K562 (cell line): ENCODE data around the gene POLR2L. TPM values are rescaled to one million over a fixed set of nuclear protein-coding genes. Genes with fewer than 3 reads are reported as not detected.

Experiments used
- ATAC-seq: fragments of 200-7000 bp; cut with Tn5 transposase; 3 replicates; pipeline ENCODE4 v1.9.1; 2020; ENCODE audit warnings: moderate library complexity
- BruUV-seq: library from RNA; stranded (reverse); fragments of 400-500 nt; replicated peaks from 2 replicates; lab custom pipeline; 2021; lab: Mats Ljungman, UMichigan
- CTCF ChIA-PET: fragments of 300-600 bp; formaldehyde crosslinking; extraction: SDS; loops from one replicate; lab custom pipeline; 2021; ENCODE audit warnings: low intra/inter-chr PET ratio; lab: Yijun Ruan, JAX
- POLR2A ChIA-PET: fragments of 300-600, 350-650 bp; sonication (Branson Sonifier 250); formaldehyde crosslinking; extraction: SDS; loops from one replicate; lab custom pipeline; 2021; ENCODE audit warnings: antibody characterized with exemption, inconsistent platforms; lab: Yijun Ruan, JAX
- DNase-seq, 4 experiments: peaks; one replicate each; pipeline versions ENCODE4 v3.0.0 to v3.0.0-alpha.2; 2011 to 2018; ENCODE audit warnings: low spot score in 3 of 4, mixed read lengths in 3 of 4; ENCODE audit errors: extremely low read depth in 1 of 4
- FAIRE-seq: peaks from 2 replicates; lab custom pipeline; 2011; peaks lifted over from hg19 to GRCh38; lab: Jason Lieb, UNC
- H2AFZ ChIP-seq: 2 replicates; pipeline ENCODE4 v1.6.0; 2011; ENCODE audit warnings: low read depth, low read length, control low read depth, inconsistent platforms
- H3K27ac ChIP-seq: fragments of 200-600 bp; 3 replicates; pipeline ENCODE4 v1.8.0; 2011; ENCODE audit warnings: low read depth, mild to moderate bottlenecking, control low read depth, inconsistent platforms, low read length, moderate library complexity, mixed read lengths; ENCODE audit errors: extremely low read depth
- H3K27me3 ChIP-seq, 2 experiments: fragments of 300-600 bp in 1 of 2; 2 replicates in 1 of 2; 3 replicates in 1 of 2; pipeline versions ENCODE4 v1.6.0 to v1.8.0; 2011; ENCODE audit warnings: inconsistent platforms in 2 of 2, low read length in 2 of 2, mild to moderate bottlenecking in 1 of 2, mixed read lengths in 1 of 2, moderate library complexity in 1 of 2; ENCODE audit not compliant: control insufficient read depth in 2 of 2, insufficient read depth in 2 of 2
- H3K36me3 ChIP-seq: fragments of 300-600 bp; 3 replicates; pipeline ENCODE4 v1.8.0; 2011; ENCODE audit warnings: mild to moderate bottlenecking, low read length, inconsistent platforms; ENCODE audit not compliant: control insufficient read depth, insufficient read depth
- H3K4me1 ChIP-seq, 2 experiments: fragments of 200-600 bp in 1 of 2; replicated peaks in 1 of 2; 2 replicates in 1 of 2; 3 replicates in 1 of 2; pipeline versions ENCODE4 v1.5.1 to v1.8.0; 2011; ENCODE audit warnings: inconsistent platforms in 2 of 2, low read length in 2 of 2, mild to moderate bottlenecking in 1 of 2, mixed read lengths in 1 of 2, moderate library complexity in 1 of 2; ENCODE audit not compliant: control insufficient read depth in 2 of 2, insufficient read depth in 2 of 2
- H3K4me2 ChIP-seq: 2 replicates; pipeline ENCODE4 v1.6.1; 2011; ENCODE audit warnings: low read length, control low read depth, inconsistent platforms, mixed read lengths; ENCODE audit not compliant: insufficient read depth
- H3K4me3 ChIP-seq: fragments of 200-600 bp; sonication (generic), shearing (Covaris generic); 2 replicates; pipeline ENCODE4 v1.5.1; 2016; ENCODE audit warnings: control low read depth, inconsistent platforms
- H3K79me2 ChIP-seq: fragments of 200-600 bp; 3 replicates; pipeline ENCODE4 v1.8.0; 2011; ENCODE audit warnings: low read length, inconsistent platforms; ENCODE audit not compliant: control insufficient read depth, insufficient read depth
- H3K9ac ChIP-seq, 2 experiments: 2 replicates each; pipeline versions ENCODE4 v1.6.0 to v1.6.1; 2011; ENCODE audit warnings: low read depth in 2 of 2, low read length in 2 of 2, control low read depth in 1 of 2, inconsistent platforms in 1 of 2, mild to moderate bottlenecking in 1 of 2, mixed read lengths in 1 of 2; ENCODE audit not compliant: insufficient read depth in 1 of 2
- H3K9me1 ChIP-seq: one replicate; pipeline ENCODE4 v1.6.0; 2011; ENCODE audit warnings: inconsistent platforms, mild to moderate bottlenecking, low read length, moderate library complexity; ENCODE audit not compliant: control insufficient read depth, insufficient read depth
- H3K9me3 ChIP-seq: replicated peaks from 2 replicates; pipeline ENCODE4 v1.5.1; 2011; ENCODE audit warnings: low read depth, low read length, inconsistent platforms; ENCODE audit not compliant: control insufficient read depth, insufficient read depth
- H4K20me1 ChIP-seq: replicated peaks from 2 replicates; pipeline ENCODE4 v1.6.1; 2011; ENCODE audit warnings: low read length, inconsistent platforms, mixed read lengths; ENCODE audit not compliant: control insufficient read depth, insufficient read depth
- CREB1 ChIP-seq, 2 experiments: sonication (generic) in 1 of 2; formaldehyde crosslinking in 1 of 2; IDR thresholded peaks; 2 replicates each; pipeline versions ENCODE4 v1.6.1 to v1.8.0; 2012 to 2022; ENCODE audit warnings: inconsistent platforms in 1 of 2, mild to moderate bottlenecking in 1 of 2, missing genetic modification reagents in 1 of 2, moderate library complexity in 1 of 2
- FOXP1 ChIP-seq: sonication (generic); formaldehyde crosslinking; IDR thresholded peaks from 2 replicates; pipeline ENCODE4 v1.8.0; 2022; ENCODE audit warnings: mild to moderate bottlenecking, missing genetic modification reagents
- MYNN ChIP-seq, 2 experiments: sonication (generic); formaldehyde crosslinking in 1 of 2; IDR thresholded peaks; 2 replicates each; pipeline versions ENCODE4 v1.5.0 to v1.6.1; 2016 to 2020; ENCODE audit warnings: antibody characterized with exemption in 1 of 2, missing genetic modification reagents in 1 of 2
- NR2C1 ChIP-seq, 2 experiments: fragments of 450-650 bp; IDR thresholded peaks; 2 replicates each; pipeline ENCODE4 v1.6.1; 2017; ENCODE audit warnings: mild to moderate bottlenecking in 2 of 2, antibody characterized with exemption in 1 of 2, inconsistent platforms in 1 of 2, missing compliant biosample characterization in 1 of 2, missing genetic modification characterization in 1 of 2
- POLR2A ChIP-seq: fragments of 450-650 bp; conservative IDR thresholded peaks from 2 replicates; pipeline ENCODE4 v1.6.1; 2016
- POLR2B ChIP-seq: fragments of 450-650 bp; IDR thresholded peaks from 2 replicates; pipeline ENCODE4 v1.6.1; 2018; ENCODE audit warnings: low read depth; ENCODE audit not compliant: partially characterized antibody
- POLR2G ChIP-seq: fragments of 200-400 bp; formaldehyde crosslinking; IDR thresholded peaks from 2 replicates; pipeline ENCODE4 v1.6.1; 2017; ENCODE audit warnings: low read depth, mild to moderate bottlenecking, antibody characterized with exemption, low read length, moderate library complexity
- RBFOX2 ChIP-seq: fragments of 200-400 bp; formaldehyde crosslinking; IDR thresholded peaks from 2 replicates; pipeline ENCODE4 v1.6.1; 2017; ENCODE audit warnings: low read depth, mild to moderate bottlenecking, low read length, moderate library complexity
- SUPT5H ChIP-seq: fragments of 450-650 bp; IDR thresholded peaks from 2 replicates; pipeline ENCODE4 v1.6.1; 2016
- TFAP4 ChIP-seq: sonication (generic); formaldehyde crosslinking; IDR thresholded peaks from 2 replicates; pipeline ENCODE4 v1.8.0; 2022; ENCODE audit warnings: missing genetic modification reagents, mild to moderate bottlenecking, moderate library complexity, borderline replicate concordance
- THRB ChIP-seq: fragments of 450-650 bp; formaldehyde crosslinking; conservative IDR thresholded peaks from 2 replicates; pipeline ENCODE4 v1.4.0; 2022; ENCODE audit warnings: mild to moderate bottlenecking, missing genetic modification characterization
- ZNF586 ChIP-seq: fragments of 450-650 bp; formaldehyde crosslinking; conservative IDR thresholded peaks from 2 replicates; pipeline ENCODE4 v1.4.0; 2020; ENCODE audit warnings: mild to moderate bottlenecking, moderate library complexity
- WGBS: fragments of 100-300 bp; shearing (Covaris generic); methylation state at CpG from one replicate; pipeline ENCODE4 v1.1.6; 2016; ENCODE audit warnings: low coverage, mixed read lengths; ENCODE audit not compliant: insufficient coverage; ENCODE audit errors: missing lambda C conversion rate; 5-methylcytosine and 5-hydroxymethylcytosine counted together
- in situ Hi-C: fragments of 300-500 bp; cut with MboI; formaldehyde crosslinking; loops from 4 replicates; pipeline ENCODE4 v1.15.0; 2018; ENCODE audit warnings: inconsistent platforms, mixed read lengths
- intact Hi-C: fragments of 100-400 bp; cut with micrococcal nuclease; formaldehyde crosslinking; loops from 2 replicates; pipeline ENCODE4 v1.14.2; 2022
- polyA plus RNA-seq, 8 experiments: library from polyadenylated mRNA; depleted of rRNA in 4 of 8; stranded (reverse) in 5 of 8; unstranded in 3 of 8; fragments of >200 nt; fragmentation: Nextera tagmentation in 2 of 8; fragmentation: Illumina TruSeq in 1 of 8; extraction: Ambion mirVana in 2 of 8; extraction: Trizol in 1 of 8; gene quantifications; 2 replicates each; pipeline versions ENCODE4 v1.2.1 to v1.2.3, GENCODE V29; 2011 to 2014; ENCODE audit warnings: inconsistent platforms in 1 of 8, missing spikeins in 1 of 8
- total RNA-seq, 7 experiments: library from RNA; depleted of rRNA in 6 of 7; stranded (reverse); fragments of >200 nt in 6 of 7; fragmentation: Illumina TruSeq in 2 of 7; extraction: Trizol in 2 of 7; gene quantifications; 2 replicates each; pipeline versions ENCODE4 v1.2.1 to v1.2.3, GENCODE V29; 2011 to 2021; ENCODE audit warnings: low replicate concordance in 1 of 7
- TF ChIP-seq, protein P1 (sequence below), 2 experiments: fragments of 150-350 bp in 1 of 2; IDR thresholded peaks; 2 replicates each; pipeline ENCODE4 v1.6.1; 2012 to 2016; ENCODE audit warnings: low read depth in 2 of 2, low read length in 2 of 2, mild to moderate bottlenecking in 1 of 2, moderate library complexity in 1 of 2

The POLR2L gene
- total and polyA plus RNA-seq, 9 of the 15 experiments (the other 6 are each of a cell fraction or from before 2014, with no cell fraction given): 38.3 to 688 (median 108) TPM

GRCh38 chr11:825366-826226 is 16.7 kb downstream of the POLR2L start:
- Histone ChIP-seq H2AFZ (no peak overlapping the region), H3K79me2 (peaks cover 16% of the 10 kb centered on the region), H3K4me1 (peaks cover 24 to 93% of the 10 kb centered on the region in 2 experiments), H3K9me3 (no peaks in the 10 kb centered on the region), H3K4me3 (no peak overlapping the region), H3K9ac (peak overlapping the region in 1 of 2 experiments; percentile 81; a peak in 2 of 4 replicates), H3K9me1 (peaks cover 3% of the 10 kb centered on the region), H3K4me2 (no peak overlapping the region), H3K27me3 (no peaks in the 10 kb centered on the region), H4K20me1 (peaks cover 8% of the 10 kb centered on the region; the same call in 1 of the 2 replicates), H3K27ac (no peak overlapping the region), H3K36me3 (peaks cover 43% of the 10 kb centered on the region; the same call in 1 of the 3 replicates)
- ChIA-PET CTCF (no interaction called here), POLR2A (interaction anchor here (0.6 to 1.9 kb wide), 4 partner anchors 9 to 33 kb away, joined by 3 to 6 read pairs (median 3); no protein-coding TSS in a partner anchor)
- FAIRE-seq (no peak), DNase-seq (no peak), ATAC-seq (no peak)
- in situ Hi-C loops (no loop called here), intact Hi-C loops (no loop called here)
- no TSS peak for BruUV-seq
- WGBS: 69% methylated on average over 12 of the region's 12 CpGs
- TF ChIP-seq POLR2G (peak; percentile 74), MYNN (IDR thresholded peaks at IDR 0.05) (peak; percentile 50), MYNN (CRISPR knock-in tag; IDR thresholded peaks at IDR 0.05) (no peak), CREB1 (IDR thresholded peaks at IDR 0.05) (no peak), CREB1 (CRISPR knock-in tag; IDR thresholded peaks at IDR 0.05) (no peak), TFAP4 (CRISPR knock-in tag) (peak; percentile 46; the same call in 1 of the 2 replicates), NR2C1 (IDR thresholded peaks at IDR 0.05) (no peak), NR2C1 (tag; IDR thresholded peaks at IDR 0.05) (no peak), THRB (CRISPR knock-in tag) (peak; percentile 40), POLR2B (peak; percentile 21), RBFOX2 (peak; percentile 54), FOXP1 (0 out of 2 replicates have a peak, but pooled peaks have one; percentile 5), ZNF586 (no peak), SUPT5H (peak; percentile 47), POLR2A (peak; percentile 49)
- TF ChIP-seq, protein P1, sequence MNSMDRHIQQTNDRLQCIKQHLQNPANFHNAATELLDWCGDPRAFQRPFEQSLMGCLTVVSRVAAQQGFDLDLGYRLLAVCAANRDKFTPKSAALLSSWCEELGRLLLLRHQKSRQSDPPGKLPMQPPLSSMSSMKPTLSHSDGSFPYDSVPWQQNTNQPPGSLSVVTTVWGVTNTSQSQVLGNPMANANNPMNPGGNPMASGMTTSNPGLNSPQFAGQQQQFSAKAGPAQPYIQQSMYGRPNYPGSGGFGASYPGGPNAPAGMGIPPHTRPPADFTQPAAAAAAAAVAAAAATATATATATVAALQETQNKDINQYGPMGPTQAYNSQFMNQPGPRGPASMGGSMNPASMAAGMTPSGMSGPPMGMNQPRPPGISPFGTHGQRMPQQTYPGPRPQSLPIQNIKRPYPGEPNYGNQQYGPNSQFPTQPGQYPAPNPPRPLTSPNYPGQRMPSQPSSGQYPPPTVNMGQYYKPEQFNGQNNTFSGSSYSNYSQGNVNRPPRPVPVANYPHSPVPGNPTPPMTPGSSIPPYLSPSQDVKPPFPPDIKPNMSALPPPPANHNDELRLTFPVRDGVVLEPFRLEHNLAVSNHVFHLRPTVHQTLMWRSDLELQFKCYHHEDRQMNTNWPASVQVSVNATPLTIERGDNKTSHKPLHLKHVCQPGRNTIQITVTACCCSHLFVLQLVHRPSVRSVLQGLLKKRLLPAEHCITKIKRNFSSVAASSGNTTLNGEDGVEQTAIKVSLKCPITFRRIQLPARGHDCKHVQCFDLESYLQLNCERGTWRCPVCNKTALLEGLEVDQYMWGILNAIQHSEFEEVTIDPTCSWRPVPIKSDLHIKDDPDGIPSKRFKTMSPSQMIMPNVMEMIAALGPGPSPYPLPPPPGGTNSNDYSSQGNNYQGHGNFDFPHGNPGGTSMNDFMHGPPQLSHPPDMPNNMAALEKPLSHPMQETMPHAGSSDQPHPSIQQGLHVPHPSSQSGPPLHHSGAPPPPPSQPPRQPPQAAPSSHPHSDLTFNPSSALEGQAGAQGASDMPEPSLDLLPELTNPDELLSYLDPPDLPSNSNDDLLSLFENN (IDR thresholded peaks at IDR 0.05; ENCODE audit: low read depth in 2 of 2, low read length in 2 of 2): 0 out of 4 replicates have a peak, but pooled peaks of 1 of the 2 experiments have one; percentile 23
